IPS-NIHi11 (cell line): Measurements from ENCODE around the gene ACD.

ENCODE experiments used
- DNase-seq: peaks from one replicate; pipeline ENCODE4 v3.0.0; 2012; ENCODE audit warnings: mixed read lengths, low spot score

The ACD gene

GRCh38 chr16:67661886-67662652 is 2.0 kb upstream of the ACD start:
- no peak for DNase-seq

DNA sequence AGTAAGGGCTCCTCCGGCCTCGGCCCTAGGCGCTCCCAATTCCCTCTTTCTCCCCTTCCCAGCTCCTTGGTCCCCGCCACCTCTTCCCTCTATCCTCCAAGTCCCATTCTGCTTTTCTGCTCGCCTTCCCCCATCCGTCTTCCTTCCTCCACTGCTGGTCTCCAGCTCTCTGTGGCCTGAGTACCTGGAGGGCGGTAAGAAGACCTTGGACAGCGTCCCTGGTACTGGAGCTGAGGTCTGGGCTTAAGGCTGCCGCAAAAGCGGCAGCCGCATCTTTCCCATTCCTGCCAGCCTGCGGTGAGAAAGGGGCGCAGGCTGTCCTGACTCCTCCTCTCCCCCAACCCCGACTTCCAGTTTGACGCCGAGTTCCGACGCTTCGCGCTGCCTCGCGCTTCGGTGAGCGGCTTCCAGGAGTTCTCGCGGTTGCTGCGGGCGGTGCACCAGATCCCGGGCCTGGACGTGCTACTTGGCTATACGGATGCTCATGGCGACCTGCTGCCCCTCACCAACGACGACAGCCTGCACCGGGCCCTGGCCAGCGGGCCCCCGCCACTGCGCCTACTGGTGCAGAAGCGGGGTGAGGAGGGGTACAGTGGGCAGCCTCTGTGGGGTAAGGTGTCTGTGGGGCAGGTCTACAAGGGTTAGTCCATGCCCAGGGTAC is 1.2 kb upstream of the ACD start:
- DNase-seq = peak; percentile 73

- peak; percentile 96 for DNase-seq
These were observed 536 bp upstream of the ACD start, which contains the start of gene PARD6A for GRCh38 chr16:67660564-67661028. Gene PARD6A, plus strand, starts transcription at chr16:67660960. Its CDS starts 79 bp downstream, at chr16:67661039.

- DNase-seq = no peak
These were observed 998 bp downstream of the ACD start for GRCh38 chr16:67658849-67659674.

GRCh38 chr16:67657751-67658518 is 2.1 kb downstream of the ACD start:
- no peak for DNase-seq

DNA sequence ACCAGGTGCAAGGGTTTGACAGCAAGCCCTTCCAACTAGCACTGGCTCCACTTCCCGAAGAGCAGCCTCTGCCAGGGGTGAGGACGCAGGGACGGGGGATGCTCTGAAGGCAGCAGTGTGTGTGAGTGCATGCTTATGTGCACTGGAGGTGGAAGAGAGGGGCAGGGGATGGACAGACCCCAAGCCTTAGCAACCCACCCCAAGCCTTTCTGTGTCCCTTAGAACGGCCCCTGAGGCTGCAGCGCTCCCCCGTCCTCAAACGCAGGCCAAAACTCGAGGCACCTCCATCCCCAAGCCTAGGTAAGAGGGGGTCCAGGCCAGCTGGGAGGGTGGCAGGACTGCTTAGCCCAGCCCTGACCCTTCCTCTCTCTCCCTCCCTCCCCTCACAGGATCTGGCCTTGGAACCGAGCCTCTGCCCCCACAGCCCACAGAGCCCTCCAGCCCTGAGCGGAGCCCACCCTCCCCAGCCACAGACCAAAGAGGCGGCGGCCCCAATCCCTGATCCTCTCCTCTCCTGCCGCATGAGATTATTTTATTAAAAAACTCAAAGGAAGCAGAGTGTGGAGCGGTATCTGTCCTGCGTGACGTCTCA is 2.9 kb downstream of the ACD start:
- DNase-seq = no peak

GRCh38 chr16:67656344-67657016 is 3.6 kb downstream of the ACD start:
- no peak for DNase-seq

DNA sequence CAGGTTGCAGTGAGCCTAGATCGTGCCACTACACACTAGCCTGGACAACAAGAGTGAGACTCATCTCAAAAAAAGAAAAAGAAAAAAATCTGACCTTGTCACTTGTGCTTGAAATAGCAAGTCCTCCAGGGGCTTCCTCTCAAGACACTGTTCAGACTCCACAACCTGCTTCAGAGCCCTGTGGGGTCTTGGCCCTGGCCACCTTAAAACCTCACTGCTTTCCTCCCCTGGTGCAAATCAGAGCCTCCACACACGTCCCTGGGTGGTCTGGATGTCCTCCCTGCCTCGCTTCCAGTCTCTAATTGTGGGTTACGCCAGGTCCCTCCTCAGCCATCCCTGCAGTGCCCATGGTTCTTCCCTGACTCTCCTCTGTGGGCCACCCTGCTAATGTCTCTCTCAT is 4.7 kb downstream of the ACD start:
- DNase-seq = no peak

GRCh38 chr16:67654403-67654911 is 5.6 kb downstream of the ACD start:
- DNase-seq = no peak

- DNase-seq = no peak
These were observed 6.2 kb downstream of the ACD start for GRCh38 chr16:67653789-67654402.

- DNase-seq = no peak
These were observed 6.8 kb downstream of the ACD start for GRCh38 chr16:67653128-67653788.

- DNase-seq = peak; percentile 98
These were observed 7.4 kb downstream of the ACD start for GRCh38 chr16:67652578-67653127.

DNA sequence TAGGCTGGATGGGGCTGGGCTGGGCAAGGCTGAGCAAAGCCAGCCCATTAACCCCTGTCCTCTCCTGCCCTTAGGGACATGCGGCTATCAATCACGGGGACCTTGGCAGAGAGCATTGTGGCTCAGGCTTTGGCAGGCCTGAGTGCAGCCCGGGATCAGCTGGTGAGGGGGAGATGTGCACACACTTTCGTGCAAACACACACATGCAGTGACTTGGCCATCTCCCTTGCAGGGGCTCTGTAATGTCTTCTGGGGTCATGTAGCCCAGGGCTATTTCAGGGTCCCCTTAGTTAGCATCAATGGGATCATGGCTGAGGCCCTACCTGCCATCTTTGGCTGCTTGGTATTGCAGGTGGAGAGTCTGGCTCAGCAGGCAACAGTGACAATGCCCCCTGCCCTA is 8.2 kb downstream of the ACD start:
- no peak for DNase-seq

DNA sequence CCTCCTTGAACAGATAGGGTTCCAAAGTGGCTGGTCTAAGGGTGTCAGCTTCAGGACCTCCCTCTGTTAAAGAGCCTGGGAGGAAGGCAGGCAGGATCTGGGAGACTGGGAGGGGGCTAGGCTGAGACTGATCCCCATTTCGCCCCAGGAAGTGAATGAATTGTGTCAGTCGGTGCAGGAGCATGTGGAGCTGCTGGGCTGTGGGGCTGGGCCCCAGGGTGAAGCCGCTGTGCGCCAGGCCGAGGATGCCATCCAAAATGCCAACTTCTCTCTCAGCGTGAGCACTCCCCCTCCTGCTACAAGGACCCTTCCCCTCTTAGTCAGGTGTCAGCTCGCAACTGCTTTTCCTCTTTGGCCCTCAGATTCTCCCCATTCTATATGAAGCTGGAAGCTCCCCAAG is 9.0 kb downstream of the ACD start:
- DNase-seq = no peak

DNA sequence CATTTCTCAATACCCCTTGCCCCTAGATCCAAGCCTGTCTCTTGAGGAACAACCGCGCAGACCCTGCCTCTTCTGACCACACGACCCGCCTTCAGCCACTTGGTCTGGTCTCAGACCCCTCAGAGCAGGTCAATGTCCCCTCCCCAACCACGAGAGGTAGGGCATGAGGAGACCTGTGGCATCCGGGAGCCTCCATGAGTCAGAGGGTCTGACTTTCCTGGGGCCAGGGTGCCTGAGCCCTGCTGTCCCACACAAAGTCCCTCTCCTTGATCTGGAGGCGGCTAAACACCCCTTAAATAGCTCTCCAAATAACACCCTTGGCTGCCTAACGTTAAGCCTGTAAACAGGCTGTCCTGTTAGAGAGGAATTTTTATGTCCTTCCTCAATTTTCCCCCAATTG is 10.0 kb downstream of the ACD start:
- DNase-seq = no peak

DNA sequence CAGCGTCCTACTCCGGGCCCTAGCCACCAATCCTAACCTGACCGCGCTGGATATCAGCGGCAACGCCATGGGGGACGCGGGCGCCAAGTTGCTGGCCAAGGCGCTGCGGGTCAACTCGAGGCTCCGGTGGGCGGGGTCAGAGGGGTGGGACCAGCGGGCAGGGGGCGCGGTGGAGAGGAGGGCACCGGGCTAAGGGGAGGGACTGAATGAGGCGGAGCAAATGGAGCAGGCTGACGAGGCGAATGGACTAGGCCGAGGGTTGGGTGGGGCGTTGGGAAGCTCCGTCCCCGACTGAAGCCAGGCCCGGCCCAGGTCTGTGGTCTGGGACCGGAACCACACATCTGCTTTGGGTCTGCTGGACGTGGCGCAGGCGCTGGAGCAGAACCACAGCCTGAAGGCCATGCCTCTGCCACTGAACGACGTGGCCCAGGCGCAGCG is 10.5 kb downstream of the ACD start:
- DNase-seq = peak; percentile 92

DNA sequence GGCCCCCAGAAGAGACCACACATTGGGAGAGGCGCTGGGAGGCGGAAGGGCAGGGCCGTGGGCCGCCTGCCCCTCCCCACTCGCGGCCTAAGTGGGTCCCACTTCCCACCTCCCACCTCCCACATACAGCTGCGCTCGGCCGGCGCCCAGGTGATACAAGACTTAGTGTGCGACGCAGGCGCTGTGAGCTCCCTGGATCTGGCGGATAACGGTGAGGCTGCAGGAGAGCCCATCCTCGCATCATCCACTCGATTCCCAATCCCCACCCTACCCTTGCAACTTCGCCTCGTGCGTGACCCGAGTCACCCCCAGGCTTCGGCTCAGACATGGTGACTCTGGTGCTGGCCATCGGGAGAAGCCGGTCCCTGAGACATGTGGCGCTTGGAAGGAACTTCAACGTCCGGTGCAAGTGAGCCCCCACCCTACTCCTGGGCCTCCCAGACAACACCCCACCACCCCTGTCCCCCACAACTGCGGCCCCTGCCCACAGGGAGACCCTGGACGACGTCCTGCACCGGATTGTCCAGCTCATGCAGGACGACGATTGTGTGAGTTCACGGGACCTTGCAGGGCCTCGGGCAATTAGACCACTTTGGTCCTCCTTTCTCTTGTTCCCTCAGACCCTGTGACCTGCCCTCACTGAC is 11.2 kb downstream of the ACD start:
- DNase-seq = no peak

GRCh38 chr16:67648088-67648763 is 11.8 kb downstream of the ACD start:
- DNase-seq = peak; percentile 65
